ENCODE data around the gene CCDC187.

DNA sequence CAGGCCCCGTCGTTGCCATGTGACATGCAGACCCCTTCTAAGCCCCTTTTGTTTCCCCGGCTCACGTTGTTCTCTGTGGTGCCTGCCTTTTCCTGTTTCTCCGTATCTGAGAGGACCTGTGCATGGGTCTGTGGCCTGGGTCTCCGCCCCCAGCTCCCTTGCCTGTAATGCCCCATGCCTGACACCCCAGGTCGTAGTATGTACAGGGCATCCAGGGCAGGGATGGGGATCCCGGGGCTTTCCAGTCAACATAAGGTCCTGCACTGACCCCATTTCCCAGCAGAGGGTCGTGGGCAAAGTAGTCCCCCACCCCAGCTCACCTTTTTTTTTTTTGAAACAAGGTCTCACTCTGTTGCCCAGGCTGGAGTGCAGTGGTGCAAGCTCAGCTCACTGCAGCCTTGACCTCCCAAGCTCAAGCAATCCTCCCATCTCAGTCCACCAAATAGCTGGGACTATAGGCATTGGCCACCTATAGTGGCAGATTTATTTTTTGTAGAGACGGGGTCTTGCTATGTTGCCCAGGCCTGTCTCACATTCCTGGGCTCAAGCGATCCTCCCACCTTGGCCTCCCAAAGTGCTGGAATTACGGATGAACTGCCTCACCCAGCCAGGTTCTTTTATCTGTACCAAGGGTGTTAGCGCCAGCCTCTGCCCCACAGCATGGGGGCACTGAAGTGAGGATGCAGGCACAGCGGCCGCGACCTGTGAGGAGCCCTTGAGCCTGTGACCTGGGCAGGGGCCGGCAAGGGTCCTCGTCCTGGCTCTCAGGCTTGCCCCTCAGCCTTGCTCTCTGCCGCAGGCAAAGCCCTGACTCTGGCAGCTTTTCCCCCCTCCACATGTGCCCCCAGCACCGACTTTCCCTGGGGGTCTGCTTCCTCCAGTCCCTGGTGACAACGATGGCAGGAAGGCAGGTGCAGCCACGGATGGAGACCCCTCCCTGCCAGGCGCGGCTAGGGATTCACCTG lies 39.2 kb downstream of the CCDC187 start:
- TF ChIP-seq POLR2AphosphoS5 (IDR thresholded peaks at IDR 0.05; ENCODE audit: low read depth, low read length) (no peak), POLR2A (IDR thresholded peaks at IDR 0.05; ENCODE audit: low read depth, low read length) (no peak), TAF1 (IDR thresholded peaks at IDR 0.05; ENCODE audit: borderline replicate concordance, low read depth, low read length) (no peak)

Measured in GM12892 (cell line).